Esophagus squamous epithelium (tissue), 4 donors: ENCODE measurements around the gene LHX1.

Experiments
- POLR2A ChIP-seq, 4 donors: fragments of 450-650 bp; IDR thresholded peaks; one replicate each; pipeline ENCODE4 v1.6.1; 2017; ENCODE audit warnings: antibody characterized with exemption in 4 of 4, mild to moderate bottlenecking in 4 of 4, moderate library complexity in 3 of 4
- TF ChIP-seq, protein P1 (sequence below), 6 experiments: fragments of 450-650 bp in 4 of 6; fragments of 200-600 bp in 2 of 6; sonication (generic) in 2 of 6; IDR thresholded peaks; one replicate each; pipeline ENCODE4 v1.5.1; 2016 to 2019; ENCODE audit warnings: antibody characterized with exemption in 6 of 6, mild to moderate bottlenecking in 4 of 6, moderate library complexity in 4 of 6

GRCh38 chr17:36972186-36972700 lies 35.0 kb downstream of the LHX1 start:
- TF ChIP-seq POLR2A (IDR thresholded peaks at IDR 0.05): no peak
- TF ChIP-seq, protein P1, sequence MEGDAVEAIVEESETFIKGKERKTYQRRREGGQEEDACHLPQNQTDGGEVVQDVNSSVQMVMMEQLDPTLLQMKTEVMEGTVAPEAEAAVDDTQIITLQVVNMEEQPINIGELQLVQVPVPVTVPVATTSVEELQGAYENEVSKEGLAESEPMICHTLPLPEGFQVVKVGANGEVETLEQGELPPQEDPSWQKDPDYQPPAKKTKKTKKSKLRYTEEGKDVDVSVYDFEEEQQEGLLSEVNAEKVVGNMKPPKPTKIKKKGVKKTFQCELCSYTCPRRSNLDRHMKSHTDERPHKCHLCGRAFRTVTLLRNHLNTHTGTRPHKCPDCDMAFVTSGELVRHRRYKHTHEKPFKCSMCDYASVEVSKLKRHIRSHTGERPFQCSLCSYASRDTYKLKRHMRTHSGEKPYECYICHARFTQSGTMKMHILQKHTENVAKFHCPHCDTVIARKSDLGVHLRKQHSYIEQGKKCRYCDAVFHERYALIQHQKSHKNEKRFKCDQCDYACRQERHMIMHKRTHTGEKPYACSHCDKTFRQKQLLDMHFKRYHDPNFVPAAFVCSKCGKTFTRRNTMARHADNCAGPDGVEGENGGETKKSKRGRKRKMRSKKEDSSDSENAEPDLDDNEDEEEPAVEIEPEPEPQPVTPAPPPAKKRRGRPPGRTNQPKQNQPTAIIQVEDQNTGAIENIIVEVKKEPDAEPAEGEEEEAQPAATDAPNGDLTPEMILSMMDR (IDR thresholded peaks at IDR 0.05): no peak
